GM10847 (cell line): Measurements from ENCODE around the gene DGKH.

Experiments
- POLR2A ChIP-seq: IDR thresholded peaks from 2 replicates; pipeline ENCODE4 v1.6.1; 2011; ENCODE audit not compliant: insufficient read length; ENCODE audit errors: extremely low read depth

DGKH gene

DNA sequence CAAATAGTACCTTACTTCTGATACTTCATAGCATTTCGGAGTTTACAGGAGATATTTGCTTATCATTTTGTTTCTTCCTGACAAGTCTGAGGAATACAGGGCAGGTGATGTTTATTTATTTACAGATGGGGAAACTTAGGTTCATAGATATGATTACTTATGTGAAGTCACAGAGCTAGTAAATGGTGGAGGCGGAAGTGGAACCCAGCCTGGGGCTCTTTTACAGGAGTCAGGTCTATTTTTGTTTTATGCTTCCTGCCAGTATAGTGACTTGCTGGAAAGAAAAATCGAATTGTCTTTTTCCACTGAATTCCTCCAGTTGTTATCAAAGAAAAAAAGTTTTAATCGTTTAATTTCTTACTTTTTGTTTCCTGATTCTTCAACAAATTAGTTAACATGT is 66.5 kb downstream of the DGKH start:
- no peak for TF ChIP-seq POLR2A

DNA sequence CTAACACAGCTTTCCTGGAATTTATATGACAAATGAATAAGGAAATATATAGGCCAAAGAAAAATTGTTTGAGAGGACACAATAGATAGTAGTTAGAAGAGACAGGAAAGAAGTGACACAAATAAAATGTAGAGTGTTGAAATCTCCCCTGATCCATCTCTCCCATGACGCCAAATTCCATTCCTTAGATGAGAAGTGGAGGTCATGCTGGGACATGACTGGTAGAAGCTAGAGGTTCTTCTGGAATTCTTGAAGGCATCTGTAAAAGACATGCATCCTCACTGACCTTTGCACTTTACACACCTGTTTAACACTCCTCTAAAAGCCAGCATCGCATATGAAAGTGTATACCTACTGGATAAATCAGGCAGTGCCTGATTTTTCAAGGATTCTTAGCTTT is 67.8 kb downstream of the DGKH start:
- no peak for TF ChIP-seq POLR2A

DNA sequence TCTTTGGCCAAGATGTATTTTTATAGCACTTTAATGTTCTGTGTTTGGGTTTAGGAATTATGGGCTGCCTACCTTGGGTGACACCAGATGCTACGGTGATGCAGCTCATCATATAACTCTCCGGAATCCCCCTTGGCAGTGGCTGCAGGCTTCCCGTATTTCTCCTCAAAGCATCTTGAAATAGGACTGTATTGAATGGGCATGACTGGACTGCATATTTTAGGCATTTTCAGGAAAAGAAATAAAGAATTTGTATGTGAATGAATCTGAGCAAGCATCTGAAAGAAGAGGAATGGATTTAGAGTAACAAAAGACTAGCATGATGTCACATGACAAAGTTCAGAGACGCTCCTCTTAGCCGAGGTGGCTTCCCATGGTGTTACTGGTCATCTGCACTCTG is 70.6 kb downstream of the DGKH start:
- no peak for TF ChIP-seq POLR2A

DNA sequence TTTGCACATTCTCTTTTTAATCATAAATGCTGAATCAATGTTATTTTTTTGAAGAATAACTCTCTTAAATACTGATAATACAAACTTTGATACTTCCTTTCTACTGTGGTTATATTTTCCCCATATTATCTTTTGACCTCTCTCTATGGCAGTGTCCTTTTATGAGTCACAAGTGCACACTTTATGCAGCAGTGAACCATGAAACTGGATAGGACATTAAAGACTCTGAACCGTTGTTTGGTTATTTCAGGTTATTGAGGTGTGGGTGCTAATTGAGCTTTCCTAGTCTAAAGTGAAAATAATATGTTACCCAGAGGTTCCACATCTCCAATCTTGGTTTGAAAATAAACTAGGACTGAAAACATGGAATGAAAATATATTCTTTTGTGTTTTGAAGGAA is 71.4 kb downstream of the DGKH start:
- TF ChIP-seq POLR2A = no peak

DNA sequence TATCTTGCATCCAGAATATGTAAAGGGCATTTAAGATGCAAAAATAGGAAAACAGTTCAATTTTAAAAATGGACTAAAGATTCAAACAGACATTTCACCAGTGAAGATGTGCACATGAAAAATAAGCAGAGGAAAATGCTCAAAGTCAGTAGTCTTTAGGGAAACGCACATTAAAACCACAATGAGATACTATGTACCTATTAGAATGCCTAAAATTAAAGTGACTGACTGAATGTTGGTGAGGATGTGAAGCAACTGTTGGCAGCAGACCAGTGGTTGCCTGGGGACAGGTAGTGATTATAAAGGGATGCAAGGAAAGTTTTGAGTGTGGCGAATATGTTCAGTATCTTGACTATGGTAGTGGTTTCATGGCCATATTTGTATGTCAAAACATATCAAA is 75.2 kb downstream of the DGKH start:
- TF ChIP-seq POLR2A = no peak

DNA sequence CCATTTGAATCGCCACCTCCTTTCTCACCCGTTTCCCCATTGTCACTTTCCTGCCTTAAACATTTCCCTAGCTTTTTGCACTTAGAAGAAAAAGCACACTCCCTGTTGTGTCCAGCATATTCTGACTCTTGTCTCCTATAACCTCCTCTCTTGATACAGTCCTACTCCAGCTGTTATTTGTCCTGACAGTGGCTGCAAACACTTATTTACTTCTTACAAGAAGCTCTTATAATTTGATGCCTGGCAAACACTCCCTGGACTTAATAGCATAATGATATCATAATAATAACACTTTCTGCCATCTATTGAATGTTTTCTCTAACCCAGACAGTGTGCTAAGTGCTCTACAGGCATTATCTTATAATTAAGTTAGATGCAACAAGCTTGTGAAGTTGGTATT is 76.6 kb downstream of the DGKH start:
- no peak for TF ChIP-seq POLR2A

DNA sequence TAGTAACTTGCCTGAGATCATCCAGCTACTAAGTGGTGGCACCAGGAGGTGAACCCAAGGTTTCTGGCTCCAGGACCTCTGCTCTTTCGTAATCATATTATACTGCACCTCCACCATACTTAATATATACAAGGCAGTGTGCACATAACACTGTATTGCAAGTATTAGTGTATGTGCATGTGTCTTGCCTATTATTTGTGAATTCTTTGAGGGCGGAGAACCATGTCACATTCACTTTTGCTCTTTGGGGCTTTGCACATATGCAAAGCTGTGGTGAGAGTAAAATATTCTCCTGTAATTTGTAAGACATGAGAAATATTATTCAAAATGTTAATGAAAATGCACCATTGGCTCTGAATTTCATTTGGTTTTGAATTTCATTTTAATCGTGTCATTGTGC is 78.6 kb downstream of the DGKH start:
- TF ChIP-seq POLR2A = no peak

DNA sequence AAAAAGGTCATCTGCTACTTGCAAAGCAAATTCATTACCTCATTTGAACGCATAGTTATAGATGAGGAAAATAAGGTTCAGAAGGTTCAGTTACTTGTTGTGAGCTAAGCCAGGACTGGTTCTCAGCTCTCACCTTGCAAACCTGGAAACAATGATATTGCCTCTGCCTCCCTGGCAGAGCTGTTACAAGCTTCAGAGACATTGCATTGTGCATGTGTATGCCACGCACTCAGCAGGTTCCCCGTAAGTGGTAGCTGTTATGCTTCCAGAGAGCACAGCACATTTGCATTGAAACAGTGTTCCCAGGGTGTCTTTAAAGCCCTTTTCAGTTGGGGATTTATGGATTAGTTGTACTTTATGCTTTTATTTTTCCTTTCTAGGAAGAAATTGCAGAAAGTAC is 80.6 kb downstream of the DGKH start:
- TF ChIP-seq POLR2A = no peak

DNA sequence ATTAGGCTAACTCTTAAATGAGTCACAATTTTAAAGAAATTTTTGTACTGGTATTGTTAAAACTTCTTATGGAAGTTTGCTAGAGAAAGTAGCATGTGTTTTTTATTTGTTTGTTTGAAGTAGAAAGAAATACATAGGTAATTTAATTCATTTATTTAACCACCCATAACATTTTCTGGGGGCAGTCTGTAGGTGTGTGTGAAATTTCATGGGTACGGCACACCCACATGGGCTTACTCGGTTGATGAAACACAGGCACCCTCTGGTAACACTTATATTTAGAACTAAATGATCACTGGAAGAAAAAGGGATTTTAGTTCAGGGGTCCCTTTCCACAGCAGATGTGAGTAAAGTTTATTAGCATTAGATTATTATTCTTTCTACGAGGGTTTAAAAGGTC is 88.1 kb downstream of the DGKH start:
- no peak for TF ChIP-seq POLR2A

DNA sequence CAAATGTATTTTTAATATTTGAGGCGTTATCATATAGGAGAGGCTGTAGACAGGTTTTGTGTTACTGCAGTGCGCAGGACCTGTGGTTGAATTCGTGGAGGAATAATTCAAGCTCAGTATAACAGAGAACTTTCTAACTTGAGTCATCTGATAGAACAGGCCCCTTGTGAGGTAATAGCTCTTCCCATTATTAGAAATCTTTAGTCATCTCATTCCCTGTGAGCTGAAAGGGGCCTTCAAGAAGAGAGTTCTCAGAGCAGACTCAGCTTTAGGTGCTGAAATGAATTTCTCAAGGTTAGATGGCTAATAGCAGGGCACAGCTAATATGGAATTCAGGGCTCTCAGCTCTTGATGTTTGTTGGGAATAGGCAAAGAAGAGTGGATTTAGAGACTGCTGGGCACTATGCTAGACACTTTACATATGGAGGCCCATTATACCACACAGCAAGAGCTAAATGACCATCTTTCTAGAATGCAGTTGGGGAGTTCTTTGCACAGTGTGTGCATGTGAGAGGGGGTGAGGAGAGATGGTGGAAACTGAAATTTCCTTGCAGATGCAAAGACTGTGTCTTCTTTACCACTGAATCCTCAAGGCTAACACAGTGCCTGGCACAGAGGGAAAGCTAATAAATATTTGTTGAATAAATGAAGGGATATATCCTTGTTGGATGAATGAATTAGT is 89.5 kb downstream of the DGKH start:
- TF ChIP-seq POLR2A = no peak

DNA sequence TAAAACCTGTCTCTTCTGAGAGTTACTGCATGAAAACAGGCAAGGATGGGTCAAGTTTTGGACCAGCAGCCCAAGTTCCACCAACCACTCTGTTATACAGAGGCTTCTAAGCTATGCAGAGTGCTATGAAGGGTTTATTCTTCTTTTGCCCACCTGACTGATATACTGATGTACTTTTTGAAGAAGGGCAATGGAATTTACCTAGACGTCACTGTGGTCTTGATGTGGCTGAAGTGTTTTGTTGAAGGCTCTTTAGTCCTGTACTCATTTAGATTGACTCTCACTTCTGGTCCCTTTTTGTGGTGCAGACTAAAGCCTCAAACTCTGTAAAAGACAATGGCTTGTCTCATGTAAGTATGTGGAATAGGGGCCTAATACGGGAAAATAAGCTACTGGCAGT is 92.0 kb downstream of the DGKH start:
- TF ChIP-seq POLR2A = no peak

DNA sequence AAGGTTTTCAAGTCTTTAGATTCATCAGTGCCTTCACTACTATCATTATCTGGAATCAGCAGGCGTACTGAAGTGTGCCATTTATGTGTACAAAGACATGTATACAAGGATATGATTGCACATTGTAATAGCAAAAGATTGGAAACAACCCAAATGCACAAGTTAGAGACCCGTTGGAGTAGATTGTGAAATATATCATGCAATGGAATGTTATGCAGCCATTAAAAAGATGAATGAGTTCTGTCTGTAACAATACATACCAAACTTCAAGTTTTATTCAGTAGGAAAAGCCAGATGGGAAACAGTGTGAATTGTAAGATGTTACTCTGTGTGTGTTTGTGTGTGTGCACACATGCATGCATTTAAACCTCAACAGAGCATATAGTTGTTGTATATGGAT is 97.9 kb downstream of the DGKH start:
- no peak for TF ChIP-seq POLR2A

DNA sequence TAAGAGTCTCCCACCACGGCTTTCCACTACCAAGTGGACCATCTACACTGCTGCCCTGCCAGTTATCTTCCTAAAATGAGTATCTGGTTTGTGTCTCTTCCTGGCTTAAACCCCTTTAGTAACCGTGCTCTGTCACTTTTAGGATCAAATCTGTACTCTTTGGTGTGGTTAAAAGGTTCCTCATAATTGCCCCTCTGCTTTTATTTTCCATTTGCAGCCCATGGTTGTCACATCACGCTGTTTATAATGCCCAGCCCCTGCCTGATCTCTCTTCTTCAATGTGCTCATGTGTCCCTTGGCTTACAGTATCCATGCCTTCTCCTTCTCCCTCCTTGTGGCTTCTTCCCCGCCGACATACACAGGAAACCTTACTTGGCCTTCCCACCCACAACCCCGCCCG is 100.1 kb downstream of the DGKH start:
- no peak for TF ChIP-seq POLR2A

DNA sequence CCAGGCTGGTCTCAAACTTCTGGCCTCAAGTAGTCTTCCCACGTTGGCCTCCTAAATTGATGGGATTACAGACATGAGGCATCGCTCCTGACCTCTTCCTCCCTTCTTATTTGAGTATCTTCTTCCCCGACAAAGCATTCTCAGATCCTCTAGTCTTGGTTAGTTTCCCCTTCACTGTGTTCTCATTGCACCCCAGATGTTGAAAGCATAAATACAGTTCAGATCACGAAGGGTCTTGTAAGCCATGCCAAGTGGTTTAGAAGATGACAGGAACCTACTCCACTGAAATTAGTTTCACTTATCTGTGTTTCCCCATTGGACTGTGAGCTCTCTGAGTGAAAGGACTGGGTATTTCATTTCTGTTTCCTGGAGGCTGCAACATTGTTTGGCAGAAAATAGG is 100.7 kb downstream of the DGKH start:
- TF ChIP-seq POLR2A = no peak

DNA sequence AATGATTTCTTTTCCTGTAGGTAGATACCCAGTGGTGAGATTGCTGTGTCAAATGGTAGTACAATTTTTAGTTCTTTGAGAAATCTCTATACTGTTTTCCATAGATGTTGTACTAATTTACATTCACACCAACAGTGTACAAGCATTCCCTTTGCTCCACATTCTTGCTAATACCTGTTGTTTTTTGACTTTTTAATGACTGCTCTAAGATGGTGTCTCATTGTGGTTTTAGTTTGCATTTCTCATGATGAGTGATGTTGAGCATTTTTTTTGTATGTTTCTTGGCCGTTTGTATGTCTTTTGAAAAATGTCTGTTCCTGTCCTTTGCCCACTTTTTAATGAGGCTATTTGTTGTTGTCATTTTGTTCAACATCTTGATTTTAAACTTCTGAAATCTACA is 103.3 kb downstream of the DGKH start:
- no peak for TF ChIP-seq POLR2A

DNA sequence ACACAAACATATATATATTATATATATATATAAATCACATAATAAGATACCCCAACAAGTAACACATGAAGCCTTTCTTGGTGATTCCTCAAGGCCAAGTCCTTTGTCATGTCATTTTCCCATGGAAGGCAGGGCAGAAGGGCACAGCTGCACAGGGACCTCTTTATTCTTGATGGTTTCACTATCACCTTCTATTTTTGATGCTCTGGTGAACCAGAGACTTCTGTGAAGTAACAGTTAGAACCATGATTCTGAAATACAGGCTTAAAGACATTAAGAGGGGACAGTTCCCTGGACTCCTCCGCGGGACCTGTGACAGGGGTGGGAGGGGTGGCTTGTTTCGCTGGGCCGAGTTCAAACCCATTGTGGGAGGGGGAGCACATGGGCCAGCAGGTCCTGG is 104.0 kb downstream of the DGKH start:
- no peak for TF ChIP-seq POLR2A
